Astrocyte of the hippocampus (primary cell): ENCODE data around the gene MLYCD.
A peak's percentile ranks its signal among the peaks of the same experiment; 100 is the strongest.

ENCODE experiments used
- DNase-seq: peaks from one replicate; pipeline ENCODE4 v3.0.0; 2011; ENCODE audit warnings: low read depth, low spot score

MLYCD gene

GRCh38 chr16:83899272-83899897, 470 bp downstream of the MLYCD start:
- DNase-seq = peak; percentile 82

GRCh38 chr16:83899978-83900377, 1.1 kb downstream of the MLYCD start:
- no peak for DNase-seq

GRCh38 chr16:83900571-83900970, 1.7 kb downstream of the MLYCD start:
- no peak for DNase-seq

- DNase-seq = peak; percentile 36
Observed at GRCh38 chr16:83901101-83901500, 2.2 kb downstream of the MLYCD start.

- DNase-seq = no peak
Observed at GRCh38 chr16:83903751-83904150, 4.8 kb downstream of the MLYCD start.

- no peak for DNase-seq
Observed at GRCh38 chr16:83906683-83907082, 7.8 kb downstream of the MLYCD start.

- no peak for DNase-seq
Observed at GRCh38 chr16:83907111-83907510, 8.2 kb downstream of the MLYCD start.

- no peak for DNase-seq
Observed at GRCh38 chr16:83907631-83908250, 8.8 kb downstream of the MLYCD start.

- DNase-seq = no peak
Observed at GRCh38 chr16:83908798-83909197, 9.9 kb downstream of the MLYCD start.

GRCh38 chr16:83911290-83911689, 12.4 kb downstream of the MLYCD start:
- no peak for DNase-seq

- no peak for DNase-seq
Observed at GRCh38 chr16:83912519-83913244, 13.8 kb downstream of the MLYCD start.

- DNase-seq = no peak
Observed at GRCh38 chr16:83913245-83913633, 14.3 kb downstream of the MLYCD start.

GRCh38 chr16:83914091-83914710, 15.3 kb downstream of the MLYCD start:
- no peak for DNase-seq

- no peak for DNase-seq
Observed at GRCh38 chr16:83915081-83915480, 16.2 kb downstream of the MLYCD start.

- no peak for DNase-seq
Observed at GRCh38 chr16:83915491-83915890, 16.6 kb downstream of the MLYCD start.

GRCh38 chr16:83917152-83918120, 18.5 kb downstream of the MLYCD start:
- no peak for DNase-seq

- no peak for DNase-seq
Observed at GRCh38 chr16:83920894-83921491, 22.1 kb downstream of the MLYCD start.

GRCh38 chr16:83923581-83924365, 24.9 kb downstream of the MLYCD start:
- DNase-seq = no peak

GRCh38 chr16:83924686-83925085, 25.8 kb downstream of the MLYCD start:
- no peak for DNase-seq
